Neural cell (in vitro differentiated cells): Measurements from ENCODE around the gene SERPINB5. TPM values are rescaled to one million over a fixed set of nuclear protein-coding genes. Genes with fewer than 3 reads are reported as not detected.
A peak's percentile ranks its signal among the peaks of the same experiment; 100 is the strongest.

Experiments
- H2AFZ ChIP-seq: fragments of 200-600, 300-800 bp; sonication (generic), shearing (Covaris generic); 2 replicates; pipeline ENCODE4 v1.6.0; 2014; ENCODE audit warnings: low read depth, mild to moderate bottlenecking, antibody characterized with exemption, low read length, moderate library complexity
- H3F3A ChIP-seq: fragments of 200-600 bp; shearing (Covaris generic); 2 replicates; pipeline ENCODE4 v1.6.1; 2016; ENCODE audit warnings: mild to moderate bottlenecking, moderate library complexity, mixed read lengths, antibody characterized with exemption, low read length; ENCODE audit not compliant: insufficient read depth, poor library complexity, severe bottlenecking
- H3K27ac ChIP-seq: fragments of 200-600, 300-800 bp; sonication (generic), shearing (Covaris generic); 2 replicates; pipeline ENCODE4 v1.5.1; 2014; ENCODE audit warnings: mild to moderate bottlenecking, low read length, moderate library complexity
- H3K27me3 ChIP-seq: fragments of 300-800, 200-600 bp; sonication (generic), shearing (Covaris generic); 2 replicates; pipeline ENCODE4 v1.6.0; 2014; ENCODE audit warnings: mild to moderate bottlenecking, low read depth, low read length, moderate library complexity; ENCODE audit not compliant: insufficient read depth
- H3K36me3 ChIP-seq: fragments of 300-800, 200-600 bp; sonication (generic), shearing (Covaris generic); 2 replicates; pipeline ENCODE4 v1.5.1; 2014; ENCODE audit warnings: mild to moderate bottlenecking, antibody characterized with exemption, low read length, moderate library complexity; ENCODE audit not compliant: insufficient read depth
- H3K4me2 ChIP-seq: fragments of 300-800, 200-600 bp; sonication (generic), shearing (Covaris generic); 2 replicates; pipeline ENCODE4 v1.6.0; 2014; ENCODE audit warnings: mild to moderate bottlenecking, low read length
- H3K4me3 ChIP-seq: fragments of 300-800, 200-600 bp; sonication (generic), shearing (Covaris generic); 2 replicates; pipeline ENCODE4 v1.5.1; 2014; ENCODE audit warnings: mild to moderate bottlenecking, low read length, moderate library complexity
- H3K79me2 ChIP-seq: fragments of 200-600 bp; shearing (Covaris generic); replicated peaks from 2 replicates; pipeline ENCODE4 v1.6.0; 2014; ENCODE audit warnings: mild to moderate bottlenecking, low read length, moderate library complexity; ENCODE audit not compliant: insufficient read depth
- H3K9ac ChIP-seq: fragments of 300-800, 200-600 bp; sonication (generic), shearing (Covaris generic); 2 replicates; pipeline ENCODE4 v1.6.1; 2016; ENCODE audit warnings: mild to moderate bottlenecking, low read length, mixed read lengths
- H3K9me2 ChIP-seq: fragments of 200-600 bp; shearing (Covaris generic); 2 replicates; pipeline ENCODE4 v1.6.1; 2016; ENCODE audit warnings: mild to moderate bottlenecking, low read length, mixed read lengths; ENCODE audit not compliant: insufficient read depth
- H3K9me3 ChIP-seq: fragments of 200-600, 300-800 bp; sonication (generic), shearing (Covaris generic); 2 replicates; pipeline ENCODE4 v1.6.1; 2016; ENCODE audit warnings: mild to moderate bottlenecking, mixed run types, low read length, moderate library complexity, mixed read lengths
- H4K20me1 ChIP-seq: fragments of 200-600 bp; shearing (Covaris generic); 2 replicates; pipeline ENCODE4 v1.6.1; 2016; ENCODE audit warnings: mild to moderate bottlenecking, mixed run types; ENCODE audit not compliant: insufficient read depth
- EP300 ChIP-seq: fragments of 450-650 bp; conservative IDR thresholded peaks from 2 replicates; pipeline ENCODE4 v1.6.1; 2014; ENCODE audit warnings: antibody characterized with exemption, mild to moderate bottlenecking, moderate library complexity; ENCODE audit not compliant: poor library complexity, severe bottlenecking
- EZH2 ChIP-seq: fragments of 200-600, 300-800 bp; shearing (Covaris generic), sonication (generic); IDR thresholded peaks from 2 replicates; pipeline ENCODE4 v1.6.1; 2014; ENCODE audit warnings: antibody characterized with exemption, low read length, borderline replicate concordance, mild to moderate bottlenecking; ENCODE audit not compliant: insufficient read depth, poor library complexity, severe bottlenecking
- MXI1 ChIP-seq: fragments of 450-650 bp; conservative IDR thresholded peaks from 2 replicates; pipeline ENCODE4 v1.6.1; 2014; ENCODE audit warnings: antibody characterized with exemption, mild to moderate bottlenecking; ENCODE audit not compliant: poor library complexity, severe bottlenecking
- POLR2AphosphoS5 ChIP-seq: IDR thresholded peaks from 2 replicates; pipeline ENCODE4 v1.6.1; 2012
- RAD21 ChIP-seq: fragments of 450-650 bp; conservative IDR thresholded peaks from 2 replicates; pipeline ENCODE4 v1.6.1; 2014; ENCODE audit warnings: antibody characterized with exemption, mild to moderate bottlenecking, moderate library complexity
- REST ChIP-seq: IDR thresholded peaks from 2 replicates; pipeline ENCODE4 v1.6.1; 2012; ENCODE audit warnings: borderline replicate concordance
- SMC3 ChIP-seq: fragments of 450-650 bp; conservative IDR thresholded peaks from 2 replicates; pipeline ENCODE4 v1.6.1; 2014; ENCODE audit warnings: antibody characterized with exemption, mild to moderate bottlenecking, moderate library complexity; ENCODE audit not compliant: poor library complexity
- TAF1 ChIP-seq: IDR thresholded peaks from 2 replicates; pipeline ENCODE4 v1.6.1; 2012; ENCODE audit warnings: low read depth
- polyA plus RNA-seq: library from polyadenylated mRNA; depleted of rRNA; stranded (reverse); fragments of >200 nt; gene quantifications from 2 replicates; pipeline ENCODE4 v1.2.3, GENCODE V29; 2014
- TF ChIP-seq, protein P1 (sequence below): fragments of 450-650 bp; IDR thresholded peaks from 2 replicates; pipeline ENCODE4 v1.5.1; 2014; ENCODE audit warnings: antibody characterized with exemption, mild to moderate bottlenecking, moderate library complexity; ENCODE audit not compliant: poor library complexity, severe bottlenecking

SERPINB5 gene
- polyA plus RNA-seq, 1 donor from 2014 or later, result not detected

GRCh38 chr18:63433334-63433866 is 43.4 kb upstream of the SERPINB5 start:
- H3F3A ChIP-seq, result no peaks in the 10 kb centered on the region
- H3K9ac ChIP-seq, result no peak overlapping the region
- H3K79me2 ChIP-seq, result no peaks in the 10 kb centered on the region
- H3K27ac ChIP-seq, result no peak overlapping the region
- no peaks in the 10 kb centered on the region for H3K36me3 ChIP-seq
- H4K20me1 ChIP-seq, result no peaks in the 10 kb centered on the region
- H3K9me2 ChIP-seq, result no peaks in the 10 kb centered on the region
- H3K4me3 ChIP-seq, result no peak overlapping the region
- TF ChIP-seq TAF1 (no peak), SMC3 (no peak), MXI1 (no peak), RAD21 (no peak), EP300 (no peak), REST (no peak), POLR2AphosphoS5 (no peak)
- TF ChIP-seq, protein P1, sequence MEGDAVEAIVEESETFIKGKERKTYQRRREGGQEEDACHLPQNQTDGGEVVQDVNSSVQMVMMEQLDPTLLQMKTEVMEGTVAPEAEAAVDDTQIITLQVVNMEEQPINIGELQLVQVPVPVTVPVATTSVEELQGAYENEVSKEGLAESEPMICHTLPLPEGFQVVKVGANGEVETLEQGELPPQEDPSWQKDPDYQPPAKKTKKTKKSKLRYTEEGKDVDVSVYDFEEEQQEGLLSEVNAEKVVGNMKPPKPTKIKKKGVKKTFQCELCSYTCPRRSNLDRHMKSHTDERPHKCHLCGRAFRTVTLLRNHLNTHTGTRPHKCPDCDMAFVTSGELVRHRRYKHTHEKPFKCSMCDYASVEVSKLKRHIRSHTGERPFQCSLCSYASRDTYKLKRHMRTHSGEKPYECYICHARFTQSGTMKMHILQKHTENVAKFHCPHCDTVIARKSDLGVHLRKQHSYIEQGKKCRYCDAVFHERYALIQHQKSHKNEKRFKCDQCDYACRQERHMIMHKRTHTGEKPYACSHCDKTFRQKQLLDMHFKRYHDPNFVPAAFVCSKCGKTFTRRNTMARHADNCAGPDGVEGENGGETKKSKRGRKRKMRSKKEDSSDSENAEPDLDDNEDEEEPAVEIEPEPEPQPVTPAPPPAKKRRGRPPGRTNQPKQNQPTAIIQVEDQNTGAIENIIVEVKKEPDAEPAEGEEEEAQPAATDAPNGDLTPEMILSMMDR, result no peak
- no peak overlapping the region for H3K4me2 ChIP-seq
- no peak overlapping the region for H2AFZ ChIP-seq
- no peaks in the 10 kb centered on the region for H3K27me3 ChIP-seq
- no peaks in the 10 kb centered on the region for H3K9me3 ChIP-seq

- Histone ChIP-seq H3K4me3 (no peak overlapping the region), H4K20me1 (no peaks in the 10 kb centered on the region), H3K4me2 (no peak overlapping the region), H3K9me2 (no peaks in the 10 kb centered on the region), H3K79me2 (no peaks in the 10 kb centered on the region), H3K9ac (no peak overlapping the region), H3K27me3 (no peaks in the 10 kb centered on the region), H3F3A (no peaks in the 10 kb centered on the region), H3K36me3 (no peaks in the 10 kb centered on the region), H2AFZ (no peak overlapping the region), H3K9me3 (no peaks in the 10 kb centered on the region), H3K27ac (no peak overlapping the region)
- no peak for TF ChIP-seq TAF1
Observed at GRCh38 chr18:63438181-63438580, 38.6 kb upstream of the SERPINB5 start.

GRCh38 chr18:63439334-63439733 is 37.4 kb upstream of the SERPINB5 start:
- TF ChIP-seq POLR2AphosphoS5 (no peak), EZH2 (no peak), TAF1 (no peak), RAD21 (peak; percentile 86), SMC3 (peak; percentile 79), MXI1 (no peak)
- TF ChIP-seq, protein P1, result peak; percentile 89
- Histone ChIP-seq H3K27me3 (no peaks in the 10 kb centered on the region), H3K4me2 (no peak overlapping the region), H3K27ac (no peak overlapping the region), H3K79me2 (no peaks in the 10 kb centered on the region), H2AFZ (no peak overlapping the region), H4K20me1 (no peaks in the 10 kb centered on the region), H3K9me2 (no peaks in the 10 kb centered on the region), H3F3A (no peaks in the 10 kb centered on the region), H3K9ac (no peak overlapping the region), H3K9me3 (no peaks in the 10 kb centered on the region), H3K4me3 (no peak overlapping the region), H3K36me3 (no peaks in the 10 kb centered on the region)
